DOHH2 (cell line): ENCODE measurements around the gene RPH3AL.

Source experiments
- H3F3A ChIP-seq: fragments of 200-600 bp; sonication (generic), shearing (Covaris generic); 2 replicates; pipeline ENCODE4 v1.6.0; 2016; ENCODE audit warnings: antibody characterized with exemption, mild to moderate bottlenecking; ENCODE audit not compliant: control insufficient read depth, insufficient read depth
- H3K27ac ChIP-seq: fragments of 200-600 bp; sonication (generic); 2 replicates; pipeline ENCODE4 v1.5.1; 2014; ENCODE audit warnings: low read depth, mild to moderate bottlenecking, low read length, moderate library complexity
- H3K27me3 ChIP-seq: fragments of 200-600 bp; sonication (generic); 2 replicates; pipeline ENCODE4 v1.6.1; 2014; ENCODE audit warnings: mild to moderate bottlenecking, low read length, mixed read lengths; ENCODE audit not compliant: control insufficient read depth
- H3K36me3 ChIP-seq: fragments of 200-600 bp; sonication (generic); 2 replicates; pipeline ENCODE4 v1.6.1; 2014; ENCODE audit warnings: mild to moderate bottlenecking, low read length, moderate library complexity, mixed read lengths; ENCODE audit not compliant: control insufficient read depth
- H3K4me1 ChIP-seq: fragments of 200-600 bp; sonication (generic); 2 replicates; pipeline ENCODE4 v1.6.1; 2014; ENCODE audit warnings: mild to moderate bottlenecking, low read length, mixed read lengths; ENCODE audit not compliant: control insufficient read depth
- H3K4me2 ChIP-seq: fragments of 200-600 bp; sonication (generic); 2 replicates; pipeline ENCODE4 v1.6.0; 2014; ENCODE audit warnings: mild to moderate bottlenecking, low read length, moderate library complexity
- H3K4me3 ChIP-seq: fragments of 200-600 bp; sonication (generic); 2 replicates; pipeline ENCODE4 v1.5.1; 2014; ENCODE audit warnings: mild to moderate bottlenecking, low read length, mixed read lengths
- H3K79me2 ChIP-seq: fragments of 200-600 bp; sonication (generic); 2 replicates; pipeline ENCODE4 v1.6.1; 2014; ENCODE audit warnings: mild to moderate bottlenecking, low read length, mixed read lengths; ENCODE audit not compliant: control insufficient read depth
- H3K9me2 ChIP-seq: fragments of 200-600 bp; sonication (generic); replicated peaks from 2 replicates; pipeline ENCODE4 v1.6.1; 2014; ENCODE audit warnings: mild to moderate bottlenecking, low read length, mixed read lengths; ENCODE audit not compliant: control insufficient read depth
- H3K9me3 ChIP-seq: fragments of 200-600 bp; sonication (generic); 2 replicates; pipeline ENCODE4 v1.6.1; 2014; ENCODE audit warnings: antibody characterized with exemption, low read length, mixed read lengths; ENCODE audit not compliant: control insufficient read depth, insufficient read depth
- H4K20me1 ChIP-seq: fragments of 200-600 bp; sonication (generic); 2 replicates; pipeline ENCODE4 v1.6.0; 2014; ENCODE audit warnings: low read depth, mild to moderate bottlenecking, antibody characterized with exemption, low read length, moderate library complexity; ENCODE audit not compliant: control insufficient read depth, insufficient read depth
- EZH2phosphoT487 ChIP-seq: fragments of 200-600 bp; sonication (generic); IDR thresholded peaks from 2 replicates; pipeline ENCODE4 v1.6.1; 2017; ENCODE audit warnings: borderline replicate concordance, mild to moderate bottlenecking, antibody characterized with exemption, low read length, moderate library complexity, mixed read lengths
- TF ChIP-seq, protein P1 (sequence below): fragments of 200-600 bp; sonication (generic); IDR thresholded peaks from one replicate; pipeline ENCODE4 v1.5.1; 2014; ENCODE audit warnings: antibody characterized with exemption, mild to moderate bottlenecking, low read depth, low read length; ENCODE audit not compliant: poor library complexity, severe bottlenecking

Gene RPH3AL

GRCh38 chr17:330993-331701 lies 21.5 kb downstream of the RPH3AL start:
- H3K4me2 ChIP-seq, result no peak overlapping the region

GRCh38 chr17:329784-330420 lies 22.7 kb downstream of the RPH3AL start:
- Histone ChIP-seq H3K4me3 (no peak overlapping the region), H3F3A (no peaks in the 10 kb centered on the region), H3K4me1 (no peaks in the 10 kb centered on the region), H4K20me1 (no peaks in the 10 kb centered on the region), H3K27ac (no peak overlapping the region), H3K27me3 (no peaks in the 10 kb centered on the region), H3K36me3 (no peaks in the 10 kb centered on the region), H3K79me2 (no peaks in the 10 kb centered on the region), H3K4me2 (no peak overlapping the region), H3K9me2 (no peaks in the 10 kb centered on the region), H3K9me3 (no peaks in the 10 kb centered on the region)
- TF ChIP-seq, protein P1, sequence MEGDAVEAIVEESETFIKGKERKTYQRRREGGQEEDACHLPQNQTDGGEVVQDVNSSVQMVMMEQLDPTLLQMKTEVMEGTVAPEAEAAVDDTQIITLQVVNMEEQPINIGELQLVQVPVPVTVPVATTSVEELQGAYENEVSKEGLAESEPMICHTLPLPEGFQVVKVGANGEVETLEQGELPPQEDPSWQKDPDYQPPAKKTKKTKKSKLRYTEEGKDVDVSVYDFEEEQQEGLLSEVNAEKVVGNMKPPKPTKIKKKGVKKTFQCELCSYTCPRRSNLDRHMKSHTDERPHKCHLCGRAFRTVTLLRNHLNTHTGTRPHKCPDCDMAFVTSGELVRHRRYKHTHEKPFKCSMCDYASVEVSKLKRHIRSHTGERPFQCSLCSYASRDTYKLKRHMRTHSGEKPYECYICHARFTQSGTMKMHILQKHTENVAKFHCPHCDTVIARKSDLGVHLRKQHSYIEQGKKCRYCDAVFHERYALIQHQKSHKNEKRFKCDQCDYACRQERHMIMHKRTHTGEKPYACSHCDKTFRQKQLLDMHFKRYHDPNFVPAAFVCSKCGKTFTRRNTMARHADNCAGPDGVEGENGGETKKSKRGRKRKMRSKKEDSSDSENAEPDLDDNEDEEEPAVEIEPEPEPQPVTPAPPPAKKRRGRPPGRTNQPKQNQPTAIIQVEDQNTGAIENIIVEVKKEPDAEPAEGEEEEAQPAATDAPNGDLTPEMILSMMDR, result no peak
- TF ChIP-seq EZH2phosphoT487, result no peak

More at GRCh38 chr17:330993-331701, 21.5 kb downstream of the RPH3AL start:
- Histone ChIP-seq H3K4me3 (no peak overlapping the region), H3K4me1 (no peaks in the 10 kb centered on the region), H3K79me2 (no peaks in the 10 kb centered on the region), H4K20me1 (no peaks in the 10 kb centered on the region), H3K27ac (no peak overlapping the region), H3K27me3 (no peaks in the 10 kb centered on the region), H3K9me2 (no peaks in the 10 kb centered on the region), H3K9me3 (no peaks in the 10 kb centered on the region), H3F3A (no peaks in the 10 kb centered on the region), H3K36me3 (no peaks in the 10 kb centered on the region)
- TF ChIP-seq, protein P1, result no peak
- TF ChIP-seq EZH2phosphoT487, result no peak

DNA sequence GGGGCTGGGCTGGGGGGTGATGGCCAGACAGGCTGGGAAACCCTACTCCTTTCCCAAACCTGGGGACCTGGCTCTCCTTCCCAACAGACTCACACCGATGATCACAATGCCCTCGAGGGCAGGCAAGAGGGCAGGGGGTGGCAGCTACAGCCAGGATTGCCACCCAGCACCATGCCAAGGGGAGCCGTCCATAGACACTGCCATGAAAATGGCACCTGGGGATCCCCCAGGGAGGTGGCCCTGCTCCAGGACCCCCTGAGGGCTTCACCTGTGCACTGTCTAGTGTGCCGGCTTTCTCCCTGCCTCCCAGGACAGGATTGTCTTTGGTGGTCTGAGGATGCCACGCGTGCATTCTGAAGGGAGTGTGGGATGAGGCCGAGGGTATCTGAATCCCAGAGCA lies 24.6 kb downstream of the RPH3AL start:
- Histone ChIP-seq H3K9me2 (no peaks in the 10 kb centered on the region), H3K27ac (no peak overlapping the region), H3K79me2 (no peaks in the 10 kb centered on the region), H3F3A (no peaks in the 10 kb centered on the region), H3K9me3 (no peaks in the 10 kb centered on the region), H3K4me3 (no peak overlapping the region), H3K36me3 (no peaks in the 10 kb centered on the region), H3K4me2 (no peak overlapping the region), H4K20me1 (no peaks in the 10 kb centered on the region), H3K4me1 (no peaks in the 10 kb centered on the region), H3K27me3 (no peaks in the 10 kb centered on the region)
- no peak for TF ChIP-seq EZH2phosphoT487
- TF ChIP-seq, protein P1, result no peak
